Mesenchymal stem cell (in vitro differentiated cells and primary cell): Measurements from ENCODE around the gene PTTG1IP2.

Experiments
- DNase-seq: peaks from one replicate; pipeline ENCODE4 v3.0.0-alpha.2; 2013
- H2AFZ ChIP-seq: one replicate; pipeline ENCODE4 v1.6.1; 2013; ENCODE audit warnings: low read depth, mild to moderate bottlenecking, control low read depth, inconsistent platforms, low read length, moderate library complexity
- H2AK5ac ChIP-seq: 2 replicates; pipeline ENCODE4 v1.6.1; 2013; ENCODE audit warnings: low read length, moderate library complexity, mild to moderate bottlenecking, inconsistent platforms; ENCODE audit not compliant: severe bottlenecking
- H2BK120ac ChIP-seq: one replicate; pipeline ENCODE4 v1.6.1; 2013; ENCODE audit warnings: low read depth, mild to moderate bottlenecking, inconsistent platforms, low read length, moderate library complexity
- H2BK12ac ChIP-seq, 2 experiments: one replicate each; pipeline ENCODE4 v1.6.1; 2013; ENCODE audit warnings: inconsistent platforms in 2 of 2, low read length in 2 of 2, mild to moderate bottlenecking in 2 of 2, moderate library complexity in 2 of 2, control low read depth in 1 of 2
- H2BK15ac ChIP-seq: one replicate; pipeline ENCODE4 v1.6.1; 2013; ENCODE audit warnings: mild to moderate bottlenecking, low read depth, inconsistent platforms; ENCODE audit not compliant: poor library complexity, severe bottlenecking
- H2BK5ac ChIP-seq: 2 replicates; pipeline ENCODE4 v1.6.1; 2013; ENCODE audit warnings: low read depth, mild to moderate bottlenecking, low read length, control low read depth, inconsistent platforms; ENCODE audit not compliant: poor library complexity, severe bottlenecking
- H3K14ac ChIP-seq, 2 experiments: one replicate each; pipeline ENCODE4 v1.6.1; 2013; ENCODE audit warnings: inconsistent platforms in 2 of 2, low read length in 2 of 2, control low read depth in 1 of 2, mild to moderate bottlenecking in 1 of 2, moderate library complexity in 1 of 2
- H3K18ac ChIP-seq, 2 experiments: one replicate each; pipeline ENCODE4 v1.6.1; 2013; ENCODE audit warnings: inconsistent platforms in 2 of 2, low read length in 2 of 2, control low read depth in 1 of 2, low read depth in 1 of 2, mild to moderate bottlenecking in 1 of 2
- H3K23ac ChIP-seq, 2 experiments: one replicate each; pipeline ENCODE4 v1.6.1; 2013; ENCODE audit warnings: inconsistent platforms in 2 of 2, low read length in 2 of 2, mild to moderate bottlenecking in 2 of 2, moderate library complexity in 2 of 2, control low read depth in 1 of 2
- H3K27ac ChIP-seq: 2 replicates; pipeline ENCODE4 v1.5.1; 2013; ENCODE audit warnings: mild to moderate bottlenecking, moderate library complexity, low read length, control low read depth, inconsistent platforms; ENCODE audit not compliant: poor library complexity, severe bottlenecking
- H3K27me3 ChIP-seq, 2 experiments: 2 replicates each; pipeline versions ENCODE4 v1.6.1 to v1.7.0; 2013; ENCODE audit warnings: low read length in 2 of 2, mild to moderate bottlenecking in 2 of 2, moderate library complexity in 2 of 2, control low read depth in 1 of 2, inconsistent platforms in 1 of 2; ENCODE audit not compliant: control insufficient read depth in 1 of 2, insufficient read depth in 1 of 2
- H3K36me3 ChIP-seq, 2 experiments: 2 replicates each; pipeline versions ENCODE4 v1.6.1 to v1.7.0; 2013; ENCODE audit warnings: low read length in 2 of 2, control low read depth in 1 of 2, inconsistent platforms in 1 of 2, low read depth in 1 of 2, mild to moderate bottlenecking in 1 of 2; ENCODE audit not compliant: insufficient read depth in 2 of 2, control insufficient read depth in 1 of 2
- H3K4ac ChIP-seq, 2 experiments: one replicate each; pipeline ENCODE4 v1.6.1; 2013; ENCODE audit warnings: inconsistent platforms in 2 of 2, low read length in 2 of 2, mild to moderate bottlenecking in 2 of 2, moderate library complexity in 2 of 2, control low read depth in 1 of 2, low read depth in 1 of 2
- H3K4me1 ChIP-seq: 2 replicates; pipeline ENCODE4 v1.6.1; 2013; ENCODE audit warnings: low read depth, low read length, control low read depth; ENCODE audit not compliant: control insufficient read depth, insufficient read depth
- H3K4me2 ChIP-seq: 2 replicates; pipeline ENCODE4 v1.6.1; 2013; ENCODE audit warnings: low read length, mild to moderate bottlenecking, inconsistent platforms; ENCODE audit not compliant: poor library complexity, severe bottlenecking
- H3K4me3 ChIP-seq, 2 experiments: 2 replicates each; pipeline versions ENCODE4 v1.5.1 to v1.7.0; 2013; ENCODE audit warnings: low read length in 2 of 2, mild to moderate bottlenecking in 2 of 2, control low read depth in 1 of 2, low read depth in 1 of 2; ENCODE audit not compliant: insufficient read depth in 1 of 2
- H3K79me1 ChIP-seq: replicated peaks from 2 replicates; pipeline ENCODE4 v1.6.1; 2013; ENCODE audit warnings: mild to moderate bottlenecking, control low read depth, low read length, inconsistent platforms; ENCODE audit not compliant: poor library complexity, severe bottlenecking
- H3K9ac ChIP-seq: 2 replicates; pipeline ENCODE4 v1.7.0; 2013; ENCODE audit warnings: mild to moderate bottlenecking, low read length, moderate library complexity
- H3K9me3 ChIP-seq: 2 replicates; pipeline ENCODE4 v1.7.0; 2013; ENCODE audit warnings: mild to moderate bottlenecking, low read length; ENCODE audit not compliant: control insufficient read depth
- H4K8ac ChIP-seq: one replicate; pipeline ENCODE4 v1.6.1; 2013; ENCODE audit warnings: inconsistent platforms, mild to moderate bottlenecking, low read length, moderate library complexity
- H4K91ac ChIP-seq: one replicate; pipeline ENCODE4 v1.6.1; 2013; ENCODE audit warnings: mild to moderate bottlenecking, low read length, inconsistent platforms
- WGBS: methylation state at CpG from one replicate; pipeline ENCODE4 v1.1.7; 2013; ENCODE audit warnings: mixed read lengths; 5-methylcytosine and 5-hydroxymethylcytosine counted together

The PTTG1IP2 gene

GRCh38 chr7:90483251-90483650 lies 13.8 kb downstream of the PTTG1IP2 start:
- H3K14ac ChIP-seq, result no peak overlapping the region
- no peak overlapping the region for H3K9ac ChIP-seq
- no peak overlapping the region for H3K27ac ChIP-seq
- H3K4me3 ChIP-seq, result no peak overlapping the region
- no peak overlapping the region for H3K18ac ChIP-seq
- no peaks in the 10 kb centered on the region for H3K4me1 ChIP-seq
- no peak overlapping the region for H2AFZ ChIP-seq
- H4K91ac ChIP-seq, result no peak overlapping the region
- no peak for DNase-seq
- H3K23ac ChIP-seq, result no peak overlapping the region
- no peaks in the 10 kb centered on the region for H3K27me3 ChIP-seq
- no peak overlapping the region for H2BK5ac ChIP-seq
- H3K36me3 ChIP-seq, result no peaks in the 10 kb centered on the region
- H2BK12ac ChIP-seq, result no peak overlapping the region
- H2BK120ac ChIP-seq, result no peak overlapping the region
- no peak overlapping the region for H2AK5ac ChIP-seq
- no peaks in the 10 kb centered on the region for H3K9me3 ChIP-seq
- WGBS, result 84% methylated on average over 1 of the region's 1 CpG
- no peak overlapping the region for H4K8ac ChIP-seq
- H2BK15ac ChIP-seq, result no peak overlapping the region
- no peak overlapping the region for H3K4ac ChIP-seq
- H3K79me1 ChIP-seq, result no peaks in the 10 kb centered on the region
- no peak overlapping the region for H3K4me2 ChIP-seq

DNA sequence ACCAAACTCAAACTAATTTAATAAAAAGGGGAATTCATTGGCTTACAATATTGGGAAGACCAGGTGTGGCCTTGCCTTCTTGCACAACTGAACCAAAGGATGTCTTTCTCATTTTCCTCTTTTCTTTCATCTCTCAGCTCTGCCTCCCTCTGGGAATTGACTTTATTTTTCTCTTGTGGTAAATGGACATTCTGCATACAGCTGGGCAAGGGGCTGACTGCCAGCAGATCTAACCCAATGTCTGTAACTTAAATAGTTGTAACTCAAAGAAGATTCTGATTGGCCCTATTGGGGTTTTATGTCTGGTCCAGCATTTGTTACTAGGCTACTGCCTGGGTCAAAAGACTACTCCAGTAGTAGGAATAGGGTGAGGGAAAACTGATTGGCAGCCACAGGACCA lies 15.3 kb downstream of the PTTG1IP2 start:
- no peak for DNase-seq
- H3K27ac ChIP-seq, result no peak overlapping the region
- H3K4me1 ChIP-seq, result no peaks in the 10 kb centered on the region
- no peaks in the 10 kb centered on the region for H3K9me3 ChIP-seq
- H2BK5ac ChIP-seq, result no peak overlapping the region
- no peaks in the 10 kb centered on the region for H3K27me3 ChIP-seq
- H2BK15ac ChIP-seq, result no peak overlapping the region
- no peak overlapping the region for H2AFZ ChIP-seq
- H2BK120ac ChIP-seq, result no peak overlapping the region
- no peak overlapping the region for H3K4ac ChIP-seq
- H3K9ac ChIP-seq, result no peak overlapping the region
- H4K8ac ChIP-seq, result no peak overlapping the region
- H4K91ac ChIP-seq, result no peak overlapping the region
- H3K79me1 ChIP-seq, result no peaks in the 10 kb centered on the region
- no peak overlapping the region for H2AK5ac ChIP-seq
- H3K4me3 ChIP-seq, result no peak overlapping the region
- H3K23ac ChIP-seq, result no peak overlapping the region
- H3K18ac ChIP-seq, result no peak overlapping the region
- H3K4me2 ChIP-seq, result no peak overlapping the region
- H3K14ac ChIP-seq, result no peak overlapping the region
- H2BK12ac ChIP-seq, result no peak overlapping the region
- no peaks in the 10 kb centered on the region for H3K36me3 ChIP-seq

GRCh38 chr7:90485734-90486316 lies 16.4 kb downstream of the PTTG1IP2 start:
- H3K14ac ChIP-seq, result no peak overlapping the region
- H3K27me3 ChIP-seq, result no peaks in the 10 kb centered on the region
- H3K27ac ChIP-seq, result no peak overlapping the region
- H3K9me3 ChIP-seq, result no peaks in the 10 kb centered on the region
- H3K18ac ChIP-seq, result no peak overlapping the region
- no peak overlapping the region for H2BK5ac ChIP-seq
- no peak overlapping the region for H2BK120ac ChIP-seq
- no peak overlapping the region for H3K4me2 ChIP-seq
- no peak overlapping the region for H2AK5ac ChIP-seq
- H3K36me3 ChIP-seq, result no peaks in the 10 kb centered on the region
- H4K8ac ChIP-seq, result no peak overlapping the region
- H2BK15ac ChIP-seq, result no peak overlapping the region
- DNase-seq, result no peak
- WGBS, result 85% methylated on average over 5 of the region's 6 CpGs
- no peak overlapping the region for H4K91ac ChIP-seq
- H3K4ac ChIP-seq, result no peak overlapping the region
- no peak overlapping the region for H3K9ac ChIP-seq
- no peaks in the 10 kb centered on the region for H3K4me1 ChIP-seq
- no peak overlapping the region for H2AFZ ChIP-seq
- H3K23ac ChIP-seq, result no peak overlapping the region
- no peak overlapping the region for H3K4me3 ChIP-seq
- no peaks in the 10 kb centered on the region for H3K79me1 ChIP-seq
- H2BK12ac ChIP-seq, result no peak overlapping the region

DNA sequence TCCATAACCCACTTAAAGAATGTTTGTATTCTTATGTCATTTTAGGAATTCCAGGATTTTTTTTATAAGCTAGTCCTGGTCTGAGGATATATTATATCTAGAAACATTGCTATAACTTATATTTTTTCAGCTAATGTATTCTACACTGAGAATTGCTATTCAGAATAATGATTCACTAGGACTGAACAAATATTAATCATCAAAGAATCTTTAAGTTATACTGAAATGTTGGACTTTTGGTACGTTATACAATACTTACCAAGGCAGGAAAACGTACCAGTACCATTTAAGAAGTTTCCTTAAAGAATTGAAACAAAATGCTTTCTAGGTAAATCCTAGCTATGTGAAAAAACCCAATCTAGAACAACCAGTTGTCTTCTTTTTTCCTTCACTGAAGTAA lies 18.4 kb downstream of the PTTG1IP2 start:
- H3K27me3 ChIP-seq, result no peaks in the 10 kb centered on the region
- H2AFZ ChIP-seq, result no peak overlapping the region
- no peak overlapping the region for H2BK120ac ChIP-seq
- no peaks in the 10 kb centered on the region for H3K79me1 ChIP-seq
- no peak overlapping the region for H4K91ac ChIP-seq
- H3K18ac ChIP-seq, result no peak overlapping the region
- no peak overlapping the region for H3K27ac ChIP-seq
- H3K9me3 ChIP-seq, result no peaks in the 10 kb centered on the region
- H3K14ac ChIP-seq, result no peak overlapping the region
- WGBS, result 100% methylated on average over 2 of the region's 2 CpGs
- no peaks in the 10 kb centered on the region for H3K36me3 ChIP-seq
- no peak overlapping the region for H2BK12ac ChIP-seq
- no peak overlapping the region for H3K4ac ChIP-seq
- H4K8ac ChIP-seq, result no peak overlapping the region
- H3K23ac ChIP-seq, result no peak overlapping the region
- H3K4me2 ChIP-seq, result no peak overlapping the region
- no peak overlapping the region for H2AK5ac ChIP-seq
- no peak overlapping the region for H3K9ac ChIP-seq
- no peaks in the 10 kb centered on the region for H3K4me1 ChIP-seq
- DNase-seq, result no peak
- H3K4me3 ChIP-seq, result no peak overlapping the region
- H2BK5ac ChIP-seq, result no peak overlapping the region
- H2BK15ac ChIP-seq, result no peak overlapping the region
